ENCODE data around the gene CTIF.

Gene CTIF

DNA sequence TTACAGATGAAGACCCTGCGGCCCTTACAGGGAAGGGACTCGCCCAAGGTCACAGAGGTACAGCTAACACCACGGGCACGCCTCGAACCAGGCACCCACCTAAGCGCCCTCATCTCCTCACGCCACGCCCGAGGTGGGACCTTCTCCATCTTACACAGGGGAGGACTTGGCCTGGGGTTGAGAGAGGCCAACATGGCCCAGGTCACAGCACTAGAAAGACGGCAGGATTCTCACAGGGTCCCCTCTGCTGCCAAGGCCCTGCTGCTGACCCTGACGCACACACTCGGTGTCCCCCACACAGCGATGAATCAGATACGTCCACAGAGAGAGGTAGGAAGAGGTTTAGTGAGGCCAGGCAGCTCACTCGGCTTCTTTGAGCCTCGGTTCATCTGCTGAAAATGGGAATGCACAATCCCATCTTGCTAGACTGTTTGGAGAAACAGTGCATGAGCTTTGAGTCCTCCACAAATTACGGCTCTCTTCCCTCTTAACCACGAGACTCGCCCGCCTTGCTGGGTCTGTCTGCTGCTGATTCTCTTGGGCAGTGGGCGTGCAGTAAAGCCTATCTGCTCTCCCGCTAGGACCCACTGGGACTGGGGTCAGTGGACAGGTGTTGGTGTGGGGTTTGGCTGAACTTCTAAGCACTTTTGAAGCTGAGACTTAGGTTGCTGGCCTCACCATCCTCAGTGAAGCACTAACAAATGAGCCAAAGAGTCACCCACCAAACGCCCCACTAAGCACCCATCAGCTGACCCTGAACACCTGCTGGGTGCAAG, 332.7 kb downstream of the CTIF start:
- TF ChIP-seq ZFX (IDR thresholded peaks at IDR 0.05; ENCODE audit: borderline replicate concordance) (no peak), CTCF (IDR thresholded peaks at IDR 0.05) (no peak)
- no peak overlapping the region for H3K27ac ChIP-seq

- TF ChIP-seq ZFX (IDR thresholded peaks at IDR 0.05; ENCODE audit: borderline replicate concordance) = no peak
- no peak for TF ChIP-seq CTCF (IDR thresholded peaks at IDR 0.05)
- no peak overlapping the region for H3K27ac ChIP-seq
Observed at GRCh38 chr18:48872234-48873145, 333.7 kb downstream of the CTIF start.

DNA sequence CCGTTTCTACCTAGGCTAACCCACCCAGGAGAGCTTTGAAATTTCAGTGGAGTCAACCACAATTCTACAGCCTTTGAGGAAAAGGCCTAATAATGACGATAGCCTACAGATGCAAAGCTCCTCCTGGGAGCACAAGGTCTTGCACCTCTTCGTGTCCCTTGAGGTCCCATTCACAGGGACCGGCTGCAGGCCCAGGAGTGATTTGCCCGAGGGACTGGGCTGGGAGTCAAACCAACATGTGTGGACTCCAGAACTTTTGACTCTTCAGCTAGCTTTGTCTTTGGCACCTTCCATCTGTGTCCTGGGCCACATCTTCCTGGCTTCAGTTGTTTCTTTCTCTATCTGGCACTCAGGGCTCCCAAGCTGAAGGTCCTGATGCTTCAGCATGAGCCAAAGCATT, 335.4 kb downstream of the CTIF start:
- TF ChIP-seq ZFX (IDR thresholded peaks at IDR 0.05; ENCODE audit: borderline replicate concordance) (no peak), CTCF (IDR thresholded peaks at IDR 0.05) (no peak)
- H3K27ac ChIP-seq = no peak overlapping the region

GRCh38 chr18:48874701-48875162, 335.9 kb downstream of the CTIF start:
- TF ChIP-seq CTCF (IDR thresholded peaks at IDR 0.05) (no peak), ZFX (IDR thresholded peaks at IDR 0.05; ENCODE audit: borderline replicate concordance) (no peak)
- H3K27ac ChIP-seq = no peak overlapping the region

GRCh38 chr18:48875314-48875941, 336.6 kb downstream of the CTIF start:
- no peak overlapping the region for H3K27ac ChIP-seq

GRCh38 chr18:48875942-48876511, 337.2 kb downstream of the CTIF start:
- H3K27ac ChIP-seq = no peak overlapping the region
- no peak for TF ChIP-seq CTCF (IDR thresholded peaks at IDR 0.05)
- no peak for TF ChIP-seq ZFX (IDR thresholded peaks at IDR 0.05; ENCODE audit: borderline replicate concordance)

More at GRCh38 chr18:48875314-48875941, 336.6 kb downstream of the CTIF start:
- TF ChIP-seq CTCF (IDR thresholded peaks at IDR 0.05) = no peak

Data from 22Rv1 (cell line).